ENCODE results near the gene SIK3.
"Not testable (repeated sequence)": the region's sequence is repeated elsewhere in the genome, so short reads cannot be mapped to it uniquely, and the experiment has no call there.

SIK3 gene

GRCh38 chr11:116840224-116840745, 257.9 kb downstream of the SIK3 start:
- DNase-seq (ENCODE audit: low read depth) = no peak

DNA sequence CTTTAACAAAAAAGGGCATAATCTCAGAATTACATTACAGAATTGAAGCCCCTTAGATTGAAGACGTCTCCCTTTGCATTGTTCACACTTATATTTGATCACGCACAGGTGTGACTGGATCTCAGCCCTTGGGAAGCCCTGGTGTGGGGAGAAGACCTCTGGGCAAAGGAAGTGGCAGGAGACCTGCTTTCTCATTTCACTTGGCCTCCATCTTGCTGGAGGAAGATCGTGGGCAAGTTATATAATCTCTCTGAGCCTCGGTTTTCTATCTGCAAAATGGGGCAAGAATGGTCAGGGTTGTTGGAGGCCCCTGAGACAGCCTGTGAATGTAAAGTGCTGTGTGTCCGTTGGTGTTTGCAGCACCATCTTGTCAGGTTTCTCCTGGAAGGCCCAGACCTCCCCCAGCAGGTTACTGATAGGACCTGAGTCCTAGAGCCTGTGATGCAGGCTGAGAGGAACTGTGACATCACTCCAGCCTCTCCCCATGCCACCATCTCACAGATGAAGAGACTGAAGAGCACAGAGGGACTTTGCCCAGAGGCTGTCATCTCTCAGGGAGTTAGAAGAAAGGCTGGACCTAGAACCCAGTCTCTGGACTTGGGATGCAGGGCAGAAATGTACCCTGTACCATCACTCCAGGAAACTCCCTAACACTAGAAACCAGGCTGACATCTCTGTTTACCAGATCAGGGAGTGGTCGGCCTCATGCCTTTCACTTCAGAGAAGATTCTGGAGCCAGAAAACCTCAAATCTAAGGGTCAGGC, 259.7 kb downstream of the SIK3 start:
- DNase-seq (ENCODE audit: low read depth) = no peak

DNA sequence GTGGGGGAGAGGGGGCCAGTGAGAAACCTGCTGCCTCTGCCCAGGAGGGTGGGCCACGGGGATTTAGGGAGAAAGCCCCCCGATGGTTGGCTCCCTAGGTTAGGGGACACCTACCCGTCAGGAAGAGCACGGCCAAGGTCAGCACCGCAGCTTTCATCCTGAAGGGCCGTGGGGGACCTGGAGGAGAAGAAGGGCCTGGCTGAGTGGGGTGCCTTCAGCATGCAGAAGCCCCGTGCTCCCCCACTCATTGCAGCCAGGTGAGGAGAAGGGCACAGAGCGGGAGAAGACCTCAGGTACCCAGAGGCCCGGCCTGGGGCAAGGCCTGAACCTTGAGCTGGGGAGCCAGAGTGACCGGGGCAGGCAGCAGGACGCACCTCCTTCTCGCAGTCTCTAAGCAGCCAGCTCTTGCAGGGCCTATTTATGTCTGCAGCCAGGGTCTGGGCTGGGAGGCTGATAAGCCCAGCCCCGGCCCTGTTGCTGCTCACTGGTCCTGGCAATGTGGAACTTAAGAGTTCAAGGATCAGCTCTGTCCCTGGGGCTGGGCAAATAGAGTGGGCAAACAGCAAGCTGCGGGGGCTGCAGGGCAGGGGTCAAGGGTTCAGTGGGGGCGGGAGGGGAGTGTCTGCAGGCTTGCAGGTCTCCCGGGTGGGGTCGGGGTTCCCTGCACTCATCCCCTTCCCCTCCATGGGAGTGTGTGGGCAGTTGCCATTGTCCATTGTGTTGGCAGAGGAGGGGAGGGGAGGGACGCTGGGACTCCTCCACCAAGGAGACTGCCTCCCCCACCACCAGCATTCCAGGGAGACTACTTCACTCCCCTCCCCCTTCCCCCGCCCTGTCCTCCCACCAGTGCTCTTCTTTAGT, 260.8 kb downstream of the SIK3 start, which contains the start of gene APOA1:
APOA1 (minus strand) TSS at position 392 of the 861 bp plus-strand sequence; CDS start at position 157, 235 bp downstream.
- no peak for DNase-seq (ENCODE audit: low read depth)

- DNase-seq (ENCODE audit: low read depth) = no peak
Observed at GRCh38 chr11:116836632-116836991, 261.6 kb downstream of the SIK3 start.

DNA sequence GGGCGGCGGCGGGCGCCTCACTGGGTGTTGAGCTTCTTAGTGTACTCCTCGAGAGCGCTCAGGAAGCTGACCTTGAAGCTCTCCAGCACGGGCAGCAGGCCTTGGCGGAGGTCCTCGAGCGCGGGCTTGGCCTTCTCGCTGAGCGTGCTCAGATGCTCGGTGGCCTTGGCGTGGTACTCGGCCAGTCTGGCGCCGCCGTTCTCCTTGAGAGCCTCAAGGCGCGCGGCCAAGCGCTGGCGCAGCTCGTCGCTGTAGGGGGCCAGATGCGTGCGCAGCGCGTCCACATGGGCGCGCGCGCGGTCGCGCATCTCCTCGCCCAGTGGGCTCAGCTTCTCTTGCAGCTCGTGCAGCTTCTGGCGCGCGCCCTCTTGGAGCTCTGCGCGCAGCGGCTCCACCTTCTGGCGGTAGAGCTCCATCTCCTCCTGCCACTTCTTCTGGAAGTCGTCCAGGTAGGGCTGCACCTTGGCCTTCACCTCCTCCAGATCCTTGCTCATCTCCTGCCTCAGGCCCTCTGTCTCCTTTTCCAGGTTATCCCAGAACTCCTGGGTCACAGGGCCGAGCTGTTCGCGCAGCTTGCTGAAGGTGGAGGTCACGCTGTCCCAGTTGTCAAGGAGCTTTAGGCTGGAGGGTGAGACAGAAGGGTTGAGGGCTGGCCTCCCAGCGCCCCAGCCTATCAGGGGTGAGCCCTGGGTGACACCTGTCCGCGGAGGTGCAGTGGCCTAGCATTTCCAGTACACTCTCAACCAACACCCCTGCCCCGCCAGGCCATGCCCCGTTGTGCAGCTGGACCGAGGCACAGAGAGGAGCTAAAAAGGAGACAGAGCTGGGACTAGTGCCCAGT, 262.2 kb downstream of the SIK3 start:
- peak; percentile 51 for DNase-seq (ENCODE audit: low read depth)

DNA sequence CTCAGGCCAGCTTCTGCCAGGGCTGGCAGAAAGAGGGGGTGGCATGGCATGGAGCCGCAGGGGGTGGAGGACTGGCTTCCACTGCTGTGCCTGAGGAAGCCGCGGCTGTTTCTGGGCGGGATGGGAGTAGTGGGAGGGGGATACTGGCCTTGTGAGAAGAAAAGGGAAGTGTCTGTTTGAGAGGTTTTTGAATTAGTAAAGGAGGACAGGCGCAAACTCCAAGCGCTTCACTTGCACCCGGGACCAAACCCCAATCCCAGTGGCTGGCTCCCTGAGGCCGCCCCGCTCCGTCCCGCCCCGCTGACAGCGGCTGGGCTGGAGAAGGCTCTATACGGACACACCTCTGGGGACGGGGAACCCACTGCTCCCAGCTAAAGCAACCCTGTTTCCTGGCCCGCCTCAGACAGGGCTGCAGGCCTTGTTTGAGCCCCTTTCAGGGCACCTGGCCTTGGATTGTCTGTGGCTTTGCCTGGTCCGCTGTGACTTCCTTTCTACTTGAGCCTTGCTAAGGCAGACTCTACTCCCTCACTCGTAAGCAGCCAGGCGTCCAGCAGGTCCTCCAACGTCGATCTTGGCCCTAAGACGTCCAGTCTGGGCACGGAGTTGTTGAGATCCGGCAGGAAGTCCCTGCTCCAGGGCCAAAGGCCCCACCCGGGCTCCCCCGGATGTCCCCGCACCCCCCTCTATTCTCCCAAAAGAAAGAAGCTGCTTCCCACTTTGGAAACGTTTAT, 263.0 kb downstream of the SIK3 start:
- DNase-seq (ENCODE audit: low read depth) = no peak

DNA sequence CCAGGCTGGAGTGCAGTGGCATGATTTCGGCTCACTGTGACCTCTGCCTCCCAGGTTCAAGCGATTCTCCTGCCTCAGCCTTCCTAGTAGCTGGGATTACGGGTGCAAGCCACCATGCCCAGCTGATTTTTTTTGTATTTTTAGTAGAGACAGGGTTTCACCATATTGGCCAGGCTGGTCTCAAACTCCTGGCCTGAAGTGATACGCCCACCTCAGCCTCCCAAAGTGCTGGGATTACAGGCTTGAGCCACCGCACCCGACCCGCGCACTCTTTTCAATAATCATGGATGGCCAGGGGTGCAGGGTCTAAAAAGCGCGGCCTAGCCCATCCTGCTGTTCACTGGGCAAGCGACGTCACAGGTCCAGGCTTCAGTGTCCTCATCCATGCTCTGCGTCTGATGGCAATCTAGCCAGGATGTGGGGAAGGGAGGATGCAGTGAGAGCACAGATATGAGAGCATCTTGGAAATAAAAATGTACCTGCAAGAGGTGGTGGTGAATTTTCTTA, 263.6 kb downstream of the SIK3 start:
- DNase-seq (ENCODE audit: low read depth) = not testable (repeated sequence)

- DNase-seq (ENCODE audit: low read depth) = no peak
Observed at GRCh38 chr11:116833816-116834534, 264.3 kb downstream of the SIK3 start.

DNA sequence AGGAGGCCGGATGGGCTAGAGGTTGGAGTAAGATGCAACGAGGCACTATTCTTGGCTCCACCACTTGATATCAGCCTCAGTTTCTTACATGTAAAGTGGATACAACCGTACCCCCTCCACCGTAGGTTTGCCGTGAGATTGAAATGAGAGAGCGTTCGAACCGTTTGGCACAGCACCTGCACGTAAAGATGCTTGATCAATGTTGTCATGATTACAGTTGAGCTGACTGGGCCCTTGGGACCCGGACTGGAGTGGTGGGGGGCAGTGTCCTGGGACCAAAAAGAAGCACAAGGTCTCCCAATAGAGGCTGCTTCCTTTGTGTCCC, 264.8 kb downstream of the SIK3 start:
- no peak for DNase-seq (ENCODE audit: low read depth)

GRCh38 chr11:116832350-116833290, 265.6 kb downstream of the SIK3 start:
- DNase-seq (ENCODE audit: low read depth) = no peak

DNA sequence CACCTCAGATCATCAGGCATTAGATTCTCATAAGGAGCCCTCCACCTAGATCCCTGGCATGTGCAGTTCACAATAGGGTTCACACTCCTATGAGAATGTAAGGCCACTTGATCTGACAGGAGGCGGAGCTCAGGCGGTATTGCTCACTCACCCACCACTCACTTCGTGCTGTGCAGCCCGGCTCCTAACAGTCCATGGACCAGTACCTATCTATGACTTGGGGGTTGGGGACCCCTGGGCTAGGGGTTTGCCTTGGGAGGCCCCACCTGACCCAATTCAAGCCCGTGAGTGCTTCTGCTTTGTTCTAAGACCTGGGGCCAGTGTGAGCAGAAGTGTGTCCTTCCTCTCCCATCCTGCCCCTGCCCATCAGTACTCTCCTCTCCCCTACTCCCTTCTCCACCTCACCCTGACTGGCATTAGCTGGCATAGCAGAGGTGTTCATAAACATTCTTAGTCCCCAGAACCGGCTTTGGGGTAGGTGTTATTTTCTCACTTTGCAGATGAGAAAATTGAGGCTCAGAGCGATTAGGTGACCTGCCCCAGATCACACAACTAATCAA, 266.4 kb downstream of the SIK3 start:
- no peak for DNase-seq (ENCODE audit: low read depth)

DNA sequence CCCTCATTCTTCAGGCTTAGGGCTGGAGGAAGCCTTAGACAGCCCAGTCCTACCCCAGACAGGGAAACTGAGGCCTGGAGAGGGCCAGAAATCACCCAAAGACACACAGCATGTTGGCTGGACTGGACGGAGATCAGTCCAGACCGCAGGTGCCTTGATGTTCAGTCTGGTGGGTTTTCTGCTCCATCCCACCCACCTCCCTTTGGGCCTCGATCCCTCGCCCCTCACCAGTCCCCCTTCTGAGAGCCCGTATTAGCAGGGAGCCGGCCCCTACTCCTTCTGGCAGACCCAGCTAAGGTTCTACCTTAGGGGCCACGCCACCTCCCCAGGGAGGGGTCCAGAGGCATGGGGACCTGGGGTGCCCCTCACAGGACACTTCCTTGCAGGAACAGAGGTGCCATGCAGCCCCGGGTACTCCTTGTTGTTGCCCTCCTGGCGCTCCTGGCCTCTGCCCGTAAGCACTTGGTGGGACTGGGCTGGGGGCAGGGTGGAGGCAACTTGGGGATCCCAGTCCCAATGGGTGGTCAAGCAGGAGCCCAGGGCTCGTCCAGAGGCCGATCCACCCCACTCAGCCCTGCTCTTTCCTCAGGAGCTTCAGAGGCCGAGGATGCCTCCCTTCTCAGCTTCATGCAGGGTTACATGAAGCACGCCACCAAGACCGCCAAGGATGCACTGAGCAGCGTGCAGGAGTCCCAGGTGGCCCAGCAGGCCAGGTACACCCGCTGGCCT, 267.9 kb downstream of the SIK3 start:
- DNase-seq (ENCODE audit: low read depth) = no peak

- no peak for DNase-seq (ENCODE audit: low read depth)
Observed at GRCh38 chr11:116829525-116830183, 268.6 kb downstream of the SIK3 start, which contains the start of gene APOC3. Gene APOC3 (plus strand): TSS chr11:116829907. CDS start chr11:116830583, 676 bp downstream.

GRCh38 chr11:116828632-116829524, 269.4 kb downstream of the SIK3 start:
- no peak for DNase-seq (ENCODE audit: low read depth)

- DNase-seq (ENCODE audit: low read depth) = no peak
Observed at GRCh38 chr11:116827461-116827860, 270.8 kb downstream of the SIK3 start.

- DNase-seq (ENCODE audit: low read depth) = no peak
Observed at GRCh38 chr11:116826751-116827431, 271.3 kb downstream of the SIK3 start.

All from activated gamma-delta T cell treated with anti-CD3 and anti-CD28 coated beads, Interleukin-2, amount 50 U/mL, for 16 hours (primary cell).